Bronchial epithelial cell (primary cell): ENCODE data around the gene ICAM2. TPM values are rescaled to one million over a fixed set of nuclear protein-coding genes. Genes with fewer than 3 reads are reported as not detected.

Source experiments
- DNase-seq: peaks from one replicate; pipeline ENCODE4 v3.0.0-alpha.2; 2010; ENCODE audit warnings: low read depth
- FAIRE-seq: peaks from 2 replicates; lab custom pipeline; 2011; peaks lifted over from hg19 to GRCh38; lab: Jason Lieb, UNC
- H3K27me3 ChIP-seq: 2 replicates; pipeline ENCODE4 v1.5.1; 2011; ENCODE audit warnings: low read length; ENCODE audit not compliant: control insufficient read depth, insufficient read depth
- H3K36me3 ChIP-seq: 2 replicates; pipeline ENCODE4 v1.5.1; 2011; ENCODE audit warnings: low read length; ENCODE audit not compliant: control insufficient read depth, insufficient read depth
- H3K4me3 ChIP-seq: 2 replicates; pipeline ENCODE4 v1.5.1; 2011; ENCODE audit warnings: mild to moderate bottlenecking, low read depth, low read length, control low read depth
- CTCF ChIP-seq: IDR thresholded peaks from 2 replicates; pipeline ENCODE4 v1.5.1; 2011; ENCODE audit warnings: mild to moderate bottlenecking, moderate library complexity, low read length, control low read depth, inconsistent platforms; ENCODE audit not compliant: insufficient read depth, severe bottlenecking
- total RNA-seq: library from RNA; depleted of rRNA; stranded (reverse); fragments of >200 nt; gene quantifications from 2 replicates; pipeline ENCODE4 v1.2.1, GENCODE V29; 2014

The ICAM2 gene
- total RNA-seq, 1 donor from 2014 or later = 0.26 TPM

- H3K4me3 ChIP-seq = no peak overlapping the region
- peak; percentile 18 for FAIRE-seq
- no peak for TF ChIP-seq CTCF
- H3K36me3 ChIP-seq = peaks cover 37% of the 10 kb centered on the region
- no peaks in the 10 kb centered on the region for H3K27me3 ChIP-seq
- DNase-seq = no peak
Observed at GRCh38 chr17:64060331-64060730, 39.9 kb upstream of the ICAM2 start.

DNA sequence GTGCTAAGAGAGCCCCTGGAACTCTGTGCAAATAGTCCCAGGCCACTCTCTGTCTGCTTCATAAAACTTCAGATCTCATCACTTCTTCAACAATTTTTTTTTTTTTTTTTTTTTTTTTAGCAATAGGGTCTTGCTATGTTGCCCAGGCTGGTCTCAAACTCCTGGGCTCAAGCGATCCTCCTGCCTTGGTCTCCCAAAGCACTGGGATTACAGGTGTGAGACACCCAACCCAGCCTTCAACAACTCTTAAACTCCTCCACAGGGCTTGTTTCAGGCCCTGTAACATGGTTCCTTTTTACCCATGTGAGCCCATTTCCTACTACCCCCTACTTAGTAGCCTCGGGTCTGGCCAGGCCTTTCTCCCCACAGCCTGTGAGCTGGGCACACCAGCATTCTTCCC is 39.3 kb upstream of the ICAM2 start:
- Histone ChIP-seq H3K4me3 (no peak overlapping the region), H3K27me3 (no peaks in the 10 kb centered on the region), H3K36me3 (peaks cover 40% of the 10 kb centered on the region)
- no peak for DNase-seq
- FAIRE-seq = no peak
- TF ChIP-seq CTCF = no peak

GRCh38 chr17:64058621-64059020 is 38.2 kb upstream of the ICAM2 start:
- H3K27me3 ChIP-seq = no peaks in the 10 kb centered on the region
- no peak overlapping the region for H3K4me3 ChIP-seq
- FAIRE-seq (no peak), DNase-seq (no peak)
- H3K36me3 ChIP-seq = peaks cover 45% of the 10 kb centered on the region
- no peak for TF ChIP-seq CTCF

DNA sequence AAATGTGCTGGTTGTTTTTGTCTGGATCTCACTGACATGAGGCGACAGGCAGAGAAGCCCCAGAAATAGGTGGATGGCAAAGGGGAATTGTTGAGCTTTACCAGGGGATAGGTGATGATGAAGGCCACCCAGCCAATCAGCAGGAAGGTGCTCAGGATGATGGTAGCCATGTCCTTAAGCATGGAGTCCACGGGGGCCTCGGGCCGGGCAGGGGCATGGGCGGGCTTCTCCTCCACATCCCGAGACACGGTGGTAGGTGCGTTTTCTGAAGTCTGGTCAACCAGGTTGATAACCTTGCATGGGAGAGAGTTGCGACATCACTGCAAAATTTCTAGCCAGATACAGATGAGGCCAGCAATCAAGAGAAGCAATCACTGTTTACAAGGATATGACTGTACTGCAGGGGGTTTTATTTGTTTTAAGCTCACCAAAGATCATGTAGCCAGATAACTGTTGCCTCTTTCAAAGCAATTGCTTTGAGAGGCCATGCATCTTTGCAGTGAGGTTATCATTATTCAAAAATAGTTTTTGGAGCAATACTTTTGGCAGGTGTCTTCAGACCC is 37.3 kb upstream of the ICAM2 start:
- no peak for TF ChIP-seq CTCF
- Histone ChIP-seq H3K27me3 (no peaks in the 10 kb centered on the region), H3K36me3 (peaks cover 47% of the 10 kb centered on the region), H3K4me3 (no peak overlapping the region)
- FAIRE-seq = no peak
- DNase-seq = no peak

GRCh38 chr17:64056269-64057005 is 36.0 kb upstream of the ICAM2 start:
- Histone ChIP-seq H3K36me3 (peaks cover 48% of the 10 kb centered on the region), H3K27me3 (no peaks in the 10 kb centered on the region), H3K4me3 (no peak overlapping the region)
- TF ChIP-seq CTCF = no peak
- DNase-seq (no peak), FAIRE-seq (no peak)
